Suprapubic skin (tissue), 3 donors: ENCODE results near the gene NR1D2.

Experiments
- POLR2A ChIP-seq, 2 donors: fragments of 450-650 bp; IDR thresholded peaks; one replicate each; pipeline ENCODE4 v1.6.1; 2017; ENCODE audit warnings: antibody characterized with exemption in 2 of 2, mild to moderate bottlenecking in 2 of 2, moderate library complexity in 2 of 2
- TF ChIP-seq, protein P1 (sequence below), 2 donors: fragments of 200-600 bp in 1 of 2; fragments of 450-650 bp in 1 of 2; sonication (generic) in 1 of 2; IDR thresholded peaks; one replicate each; pipeline ENCODE4 v1.5.1; 2016 to 2019; ENCODE audit warnings: antibody characterized with exemption in 2 of 2, mild to moderate bottlenecking in 1 of 2, moderate library complexity in 1 of 2

DNA sequence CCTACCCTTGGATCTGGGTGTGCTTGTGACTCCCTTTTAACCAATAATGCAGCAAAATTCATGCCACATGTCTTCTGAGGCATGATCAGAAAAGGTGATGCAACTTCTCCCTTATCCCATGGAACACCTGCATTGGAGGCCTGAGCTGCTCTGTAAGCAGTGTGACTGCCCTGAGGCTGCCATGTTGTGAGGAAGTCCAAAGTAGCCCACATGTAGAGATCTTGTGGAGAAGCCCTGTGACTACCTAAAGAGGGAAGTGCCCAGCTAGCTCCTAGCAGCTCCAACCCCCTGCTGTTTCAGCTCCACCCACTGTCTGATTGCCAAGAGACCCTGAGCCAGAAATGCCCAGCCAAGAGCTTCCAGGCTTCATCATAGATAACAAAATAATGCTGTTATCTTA is 6.4 kb upstream of the NR1D2 start:
- no peak for TF ChIP-seq POLR2A (IDR thresholded peaks at IDR 0.05)
- TF ChIP-seq, protein P1, sequence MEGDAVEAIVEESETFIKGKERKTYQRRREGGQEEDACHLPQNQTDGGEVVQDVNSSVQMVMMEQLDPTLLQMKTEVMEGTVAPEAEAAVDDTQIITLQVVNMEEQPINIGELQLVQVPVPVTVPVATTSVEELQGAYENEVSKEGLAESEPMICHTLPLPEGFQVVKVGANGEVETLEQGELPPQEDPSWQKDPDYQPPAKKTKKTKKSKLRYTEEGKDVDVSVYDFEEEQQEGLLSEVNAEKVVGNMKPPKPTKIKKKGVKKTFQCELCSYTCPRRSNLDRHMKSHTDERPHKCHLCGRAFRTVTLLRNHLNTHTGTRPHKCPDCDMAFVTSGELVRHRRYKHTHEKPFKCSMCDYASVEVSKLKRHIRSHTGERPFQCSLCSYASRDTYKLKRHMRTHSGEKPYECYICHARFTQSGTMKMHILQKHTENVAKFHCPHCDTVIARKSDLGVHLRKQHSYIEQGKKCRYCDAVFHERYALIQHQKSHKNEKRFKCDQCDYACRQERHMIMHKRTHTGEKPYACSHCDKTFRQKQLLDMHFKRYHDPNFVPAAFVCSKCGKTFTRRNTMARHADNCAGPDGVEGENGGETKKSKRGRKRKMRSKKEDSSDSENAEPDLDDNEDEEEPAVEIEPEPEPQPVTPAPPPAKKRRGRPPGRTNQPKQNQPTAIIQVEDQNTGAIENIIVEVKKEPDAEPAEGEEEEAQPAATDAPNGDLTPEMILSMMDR (IDR thresholded peaks at IDR 0.05): no peak
